HG02852 (cell line): ENCODE results near the gene IL17D.
"Not testable (repeated sequence)": the region's sequence is repeated elsewhere in the genome, so short reads cannot be mapped to it uniquely, and the experiment has no call there.

Experiments used
- ATAC-seq: cut with Tn5 transposase; IDR thresholded peaks from one replicate; pipeline ENCODE4 v1.9.1; 2021; ENCODE audit warnings: mild to moderate bottlenecking, moderate library complexity; ENCODE audit not compliant: unreplicated experiment

IL17D gene, protein sequence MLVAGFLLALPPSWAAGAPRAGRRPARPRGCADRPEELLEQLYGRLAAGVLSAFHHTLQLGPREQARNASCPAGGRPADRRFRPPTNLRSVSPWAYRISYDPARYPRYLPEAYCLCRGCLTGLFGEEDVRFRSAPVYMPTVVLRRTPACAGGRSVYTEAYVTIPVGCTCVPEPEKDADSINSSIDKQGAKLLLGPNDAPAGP

DNA sequence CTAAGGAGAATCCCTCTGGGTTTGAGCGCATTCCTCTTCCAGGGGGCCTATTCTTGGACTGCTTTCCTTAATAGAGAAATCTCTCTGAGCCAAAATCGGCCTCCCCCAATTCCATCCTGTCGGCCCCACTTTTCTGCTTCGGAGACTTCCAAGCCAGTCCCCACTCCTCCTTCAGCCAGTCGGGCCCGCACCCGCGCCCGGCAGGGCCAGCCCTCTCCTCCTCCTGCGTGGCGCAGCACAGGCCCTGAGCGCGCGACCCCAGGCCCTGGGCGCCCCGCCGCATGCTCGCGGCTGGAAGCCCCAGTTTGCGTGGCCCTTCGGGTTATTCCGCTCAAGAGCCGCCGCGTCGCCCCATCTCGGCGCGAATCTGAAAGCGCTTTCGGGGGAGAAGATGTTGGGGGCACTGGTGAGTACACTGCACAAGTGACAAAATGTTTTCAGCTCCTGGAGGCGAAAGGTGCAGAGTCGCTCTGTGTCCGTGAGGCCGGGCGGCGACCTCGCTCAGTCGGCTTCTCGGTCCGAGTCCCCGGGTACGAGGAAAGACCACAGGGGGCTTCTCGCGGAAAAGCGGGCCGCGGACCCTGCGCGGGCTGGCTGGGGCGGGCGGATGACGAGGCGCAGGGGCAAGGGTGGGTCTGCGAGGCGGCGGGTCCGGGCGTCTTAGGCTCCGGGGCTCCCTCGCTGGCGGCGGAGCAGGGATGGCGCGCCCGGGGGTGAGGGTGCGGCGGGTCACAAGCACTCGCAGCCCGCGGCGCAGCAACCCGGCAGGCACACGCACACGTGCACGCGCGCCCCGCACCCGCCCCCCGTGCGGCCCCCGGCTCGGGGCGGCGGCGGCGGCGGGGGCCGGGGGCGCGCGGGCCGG lies at the start of gene IL17D:
Gene IL17D (plus strand): TSS at position 785 of the 865 bp plus-strand sequence. CDS start 303 bp downstream, outside the sequence.
- ATAC-seq: peak; percentile 39

DNA sequence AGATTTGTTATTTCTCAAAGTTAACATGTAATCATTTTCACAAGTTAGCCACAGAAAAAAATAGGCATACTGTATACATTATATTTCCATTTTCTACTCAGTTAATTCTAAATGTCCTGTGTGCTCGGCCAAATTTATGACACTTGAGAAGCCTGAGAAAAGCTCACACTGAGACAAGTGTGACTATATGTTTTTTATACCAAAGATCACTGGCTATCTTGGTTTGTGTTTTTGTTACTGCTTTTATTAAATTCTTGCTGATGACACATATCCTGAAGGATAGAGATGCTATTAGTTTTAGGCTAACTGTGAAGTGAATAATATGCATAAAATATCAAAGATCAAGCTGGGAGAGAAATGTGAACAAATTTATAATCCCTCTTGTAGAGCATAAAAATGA lies 49.3 kb upstream of the IL17D start:
- ATAC-seq: no peak

DNA sequence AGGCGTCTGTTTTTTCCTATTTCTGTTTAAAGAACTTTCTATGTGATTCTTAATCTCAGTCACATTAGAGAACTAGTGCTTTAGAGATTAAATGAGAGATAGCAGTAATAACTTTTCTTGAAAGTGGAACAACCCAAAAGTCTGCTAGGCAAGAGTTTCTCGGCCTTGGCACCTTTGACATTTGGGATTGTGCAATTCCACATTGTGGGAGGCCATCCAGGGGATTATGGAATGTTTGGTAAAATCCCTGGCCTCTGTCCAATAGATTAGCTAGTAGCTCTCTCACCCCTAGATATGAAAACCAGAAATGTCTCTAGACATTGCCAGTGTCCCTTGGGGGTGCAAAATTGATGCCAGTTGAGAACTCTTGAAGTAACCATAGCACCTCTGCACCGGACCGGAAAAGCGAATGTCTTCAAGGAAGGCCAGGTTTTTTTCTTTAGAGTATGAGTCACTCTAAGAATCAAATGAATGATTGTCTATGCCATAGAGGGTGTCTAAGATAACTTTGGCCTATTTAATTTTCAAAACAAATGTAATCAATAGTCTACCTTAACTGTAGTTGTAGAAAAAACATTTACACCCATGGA lies 45.0 kb upstream of the IL17D start:
- no peak for ATAC-seq

DNA sequence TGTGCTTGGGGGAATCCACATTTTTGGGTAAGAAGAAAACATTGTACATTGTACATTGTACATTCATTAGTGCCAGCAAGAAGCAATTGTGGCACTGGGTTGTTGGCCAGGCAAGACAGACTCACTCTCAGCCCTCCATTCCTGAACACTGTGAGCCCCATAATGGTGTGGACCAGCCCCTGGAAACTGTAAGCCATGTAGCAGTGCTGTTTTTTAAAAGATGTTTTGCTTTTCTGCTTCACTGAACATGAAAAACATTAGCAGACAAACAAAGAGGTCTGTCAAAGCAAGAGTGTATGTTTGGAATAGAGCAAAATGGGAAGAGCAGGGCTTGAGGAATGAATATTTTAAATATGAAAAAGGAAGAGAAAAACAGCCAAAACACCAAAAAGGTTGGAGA lies 39.1 kb upstream of the IL17D start:
- ATAC-seq: no peak

DNA sequence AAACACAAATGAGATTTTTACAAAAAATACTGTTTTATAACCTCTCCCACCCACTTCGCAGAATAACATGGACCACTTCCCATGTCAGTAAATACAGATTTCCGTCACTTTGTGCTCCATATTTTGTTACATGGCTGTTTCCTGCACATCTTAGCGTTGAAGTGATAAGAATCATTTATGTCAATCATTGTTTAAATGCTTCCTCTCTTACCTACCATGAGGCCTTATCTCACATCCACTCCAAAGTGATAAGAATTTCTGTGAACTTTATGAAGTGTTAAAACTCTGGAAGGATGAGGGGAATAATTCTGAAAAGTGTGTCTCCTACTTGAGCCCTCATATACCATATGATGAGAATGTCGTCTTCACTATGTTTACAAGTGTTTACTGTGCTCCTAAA lies 36.6 kb upstream of the IL17D start:
- ATAC-seq: no peak

DNA sequence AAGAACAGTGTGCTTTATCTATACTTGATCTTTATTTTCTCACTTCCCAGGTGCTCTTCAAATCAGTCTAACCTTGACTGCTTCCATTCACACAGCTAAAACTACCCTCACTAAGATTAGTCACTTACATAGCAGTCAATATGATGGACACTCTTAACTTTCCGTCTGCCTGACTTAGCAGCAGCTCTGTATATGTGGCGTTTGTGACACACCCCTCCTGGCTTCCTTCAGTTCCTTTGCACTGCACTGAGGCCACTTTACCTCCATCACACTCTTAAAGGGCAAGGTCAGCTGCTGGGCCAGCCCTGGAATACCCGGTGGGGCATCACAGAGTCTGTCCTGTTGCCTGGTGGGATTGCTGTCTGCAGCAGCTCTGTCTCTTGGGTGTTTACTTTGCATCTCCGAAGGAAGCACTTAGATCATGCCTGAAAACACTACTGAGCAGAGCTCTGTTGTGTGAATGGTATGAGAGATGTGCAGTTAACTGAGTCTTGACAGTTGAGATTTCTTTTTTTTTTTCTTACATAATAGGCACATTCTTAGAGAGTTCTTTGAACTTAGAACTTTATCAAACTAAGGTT lies 35.6 kb upstream of the IL17D start:
- ATAC-seq: no peak

DNA sequence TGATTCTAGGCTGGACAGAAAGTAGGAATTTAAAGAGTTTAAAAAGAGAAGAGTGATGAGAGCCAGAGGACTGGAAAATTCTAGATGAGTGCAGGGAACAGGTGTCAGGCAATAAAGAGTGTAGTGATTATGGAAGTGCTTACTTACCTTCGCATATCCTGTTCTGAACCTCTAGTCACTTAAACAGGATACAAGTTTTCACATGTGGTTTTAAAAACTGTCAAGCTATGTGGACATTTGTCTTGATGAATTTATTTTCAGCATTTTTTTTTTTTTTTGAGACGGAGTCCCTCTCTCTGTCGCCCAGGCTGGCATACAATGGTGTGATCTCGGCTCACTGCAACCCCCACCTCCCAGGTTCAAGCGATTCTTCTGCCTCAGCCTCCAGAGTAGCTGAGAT lies 34.3 kb upstream of the IL17D start:
- no peak for ATAC-seq

DNA sequence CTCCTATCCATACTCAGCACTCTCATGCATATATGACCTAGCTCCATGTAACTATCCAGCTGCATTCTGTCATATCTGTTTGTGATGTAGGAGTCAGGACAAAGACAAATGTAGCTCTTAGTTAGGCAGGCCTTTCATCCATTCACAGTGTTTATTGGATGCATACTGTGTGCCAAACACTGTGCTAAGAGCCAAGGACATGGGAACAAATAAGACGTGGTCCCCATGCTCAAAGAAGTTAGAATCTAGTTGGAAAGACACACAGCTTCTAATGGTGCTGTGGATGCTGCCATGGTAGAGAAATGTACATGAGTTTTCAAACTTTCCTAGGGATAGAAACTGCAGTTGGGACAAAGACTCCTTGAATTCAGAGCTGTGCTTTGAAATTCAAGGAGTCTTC lies 31.7 kb upstream of the IL17D start:
- ATAC-seq: no peak

DNA sequence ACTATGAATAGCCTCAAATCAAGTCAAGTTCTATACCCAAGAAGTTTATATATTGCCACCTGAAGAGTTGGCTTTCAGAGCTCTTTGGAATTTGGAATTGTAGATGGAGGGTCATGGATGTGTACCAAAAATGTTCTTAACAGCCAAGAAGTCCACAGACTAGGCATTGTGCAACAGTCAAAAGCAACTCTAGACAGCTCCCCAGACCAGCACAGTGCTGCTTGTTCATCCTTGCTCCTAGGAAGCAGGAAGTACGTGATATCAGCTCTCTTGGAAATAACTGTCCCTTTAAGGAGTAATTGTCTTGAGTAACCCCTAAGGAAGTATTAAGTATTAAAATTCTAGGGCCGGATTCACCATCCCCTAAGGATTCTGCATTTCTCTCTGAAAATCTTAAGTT lies 30.7 kb upstream of the IL17D start:
- ATAC-seq: no peak

DNA sequence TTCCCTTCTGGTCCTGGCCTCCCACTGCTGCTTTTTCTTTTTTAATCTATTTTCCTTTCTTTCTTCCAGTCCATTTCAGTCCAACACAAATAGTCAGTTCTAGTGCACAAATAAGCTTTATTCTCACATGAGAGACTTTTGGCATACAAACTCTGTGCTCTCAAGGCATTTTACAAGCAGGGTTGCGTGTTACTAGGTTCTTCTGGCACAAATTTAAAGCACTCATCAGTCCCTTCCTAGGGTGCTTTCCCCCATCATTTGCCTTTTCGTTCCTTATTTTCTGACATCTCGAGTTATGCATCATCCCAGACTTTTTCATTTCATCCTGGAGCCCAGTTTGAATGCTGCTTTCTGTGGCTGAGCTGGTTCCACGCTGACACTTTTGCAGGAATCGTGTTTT lies 29.8 kb upstream of the IL17D start:
- ATAC-seq: no peak

DNA sequence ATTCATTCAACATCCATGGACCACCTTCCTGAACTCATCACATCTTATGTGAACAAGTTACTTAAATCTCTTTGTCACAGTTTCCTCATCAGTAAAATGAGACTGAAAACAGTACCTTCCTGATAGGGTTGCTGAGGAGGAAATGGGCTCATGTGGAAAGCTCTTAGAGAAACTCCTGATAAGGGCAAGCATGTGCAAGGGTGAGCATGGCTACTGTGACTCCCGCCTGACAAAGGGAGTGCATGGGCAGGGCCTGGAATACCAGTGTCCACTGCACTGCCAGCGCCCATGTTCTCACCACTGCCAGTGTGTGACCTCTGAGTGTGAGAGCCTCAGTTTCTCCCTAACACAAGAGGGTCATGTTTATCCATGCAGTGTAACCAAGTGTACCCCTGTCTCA lies 27.3 kb upstream of the IL17D start:
- no peak for ATAC-seq

DNA sequence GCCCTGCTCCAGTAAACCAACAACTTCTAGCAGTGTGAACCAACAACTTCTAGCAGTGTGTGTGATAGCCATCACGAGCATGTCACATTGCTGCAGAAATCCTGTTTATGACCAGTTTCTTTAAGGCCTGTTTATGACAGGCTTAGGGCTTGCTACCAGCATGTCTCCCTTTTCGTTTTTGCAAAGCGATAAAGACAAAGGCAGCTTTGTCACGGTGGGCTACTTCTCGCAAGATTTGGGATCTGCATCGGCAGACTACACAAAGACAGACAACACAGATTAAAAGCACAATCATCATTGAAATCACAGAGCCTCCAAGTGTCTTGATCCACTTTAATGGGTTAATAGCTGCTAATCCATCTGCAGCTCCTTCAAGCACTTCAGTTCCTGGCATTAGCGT lies 24.9 kb upstream of the IL17D start:
- ATAC-seq: not testable (repeated sequence)

DNA sequence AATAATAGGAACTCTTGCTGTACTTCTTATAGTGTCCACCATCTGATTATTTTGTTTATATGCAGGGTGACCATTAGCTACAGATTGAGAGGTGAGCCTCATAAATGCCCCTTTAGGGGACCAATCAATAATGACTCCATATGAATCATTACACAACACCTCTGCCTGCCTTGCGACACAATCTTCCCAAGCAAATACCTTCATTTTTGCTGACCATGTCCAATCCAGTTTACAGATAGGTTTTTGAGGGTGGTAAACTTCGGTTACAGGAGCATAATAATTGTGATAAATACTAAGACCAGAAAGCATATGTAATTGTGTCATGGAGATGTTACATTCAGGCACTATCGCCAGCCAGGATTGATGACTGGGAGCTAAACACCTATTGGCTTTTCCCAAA lies 23.6 kb upstream of the IL17D start:
- ATAC-seq: no peak

DNA sequence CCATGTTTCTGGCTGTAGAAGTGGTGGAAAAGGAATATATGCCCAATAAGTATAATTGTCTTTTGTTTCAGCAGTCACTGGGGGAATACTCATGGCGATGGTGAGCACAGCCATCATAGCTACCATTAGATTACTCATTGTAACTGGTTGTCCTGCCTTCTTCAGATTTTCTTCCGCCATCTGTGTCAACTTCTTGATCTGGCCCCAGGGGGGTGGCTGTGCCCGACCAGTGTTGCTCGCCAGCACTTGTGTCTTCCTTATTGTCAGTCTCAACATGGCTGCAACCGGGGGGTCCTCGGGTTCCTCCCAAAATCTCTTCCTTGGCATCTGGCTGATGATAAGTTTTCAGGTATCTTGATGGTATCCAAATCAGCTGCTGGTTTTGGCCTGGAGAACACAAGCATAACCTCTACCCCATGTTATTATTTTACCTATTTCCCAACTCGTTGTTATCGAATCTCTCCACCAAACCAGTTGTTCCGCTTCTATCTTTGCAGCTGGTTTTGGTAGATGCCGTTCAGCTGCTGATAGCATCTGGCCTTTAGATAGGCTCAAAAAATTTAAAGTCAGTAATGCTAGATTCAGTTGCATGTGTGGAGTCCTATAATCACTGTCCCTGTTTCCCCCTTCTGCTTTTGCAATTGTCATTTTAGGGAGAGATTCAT lies 23.0 kb upstream of the IL17D start:
- ATAC-seq: no peak

DNA sequence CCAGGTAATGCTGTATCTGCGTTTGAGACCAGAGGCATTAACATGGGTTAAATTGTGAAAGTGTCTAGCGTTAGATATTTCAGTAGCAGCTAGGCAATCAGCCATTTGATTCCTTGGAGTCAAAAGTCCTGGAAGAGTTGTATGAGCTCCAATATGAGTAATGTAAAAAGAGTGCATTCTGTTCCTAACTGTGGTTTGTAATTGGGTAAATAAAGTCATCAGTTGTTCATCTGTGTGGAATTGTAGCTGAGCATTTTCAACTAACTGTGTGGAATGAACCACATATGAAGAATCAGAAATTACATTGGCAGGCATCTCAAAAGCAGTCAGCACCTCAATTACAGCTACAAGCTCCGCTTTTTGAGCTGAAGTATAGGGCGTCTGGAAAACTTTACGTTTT lies 22.0 kb upstream of the IL17D start:
- not testable (repeated sequence) for ATAC-seq

DNA sequence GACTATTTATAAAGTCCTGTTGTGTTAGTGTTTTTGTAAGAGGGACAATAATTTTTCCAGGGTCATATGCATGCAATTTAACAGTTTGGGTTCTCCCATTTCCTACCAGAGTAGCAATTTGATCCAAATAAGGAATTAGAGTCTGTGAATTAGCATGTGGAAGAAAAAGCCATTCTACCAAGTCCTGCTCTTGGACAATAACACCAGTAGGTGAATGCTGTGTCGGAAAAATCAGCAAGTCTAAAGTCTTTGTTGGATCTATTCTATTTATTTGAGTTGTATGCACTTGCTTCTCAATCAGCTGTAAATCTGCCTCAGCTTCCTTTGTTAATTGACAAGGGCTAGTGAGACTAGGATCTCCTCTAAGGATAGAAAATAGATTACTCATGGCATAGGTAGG lies 21.4 kb upstream of the IL17D start:
- no peak for ATAC-seq

DNA sequence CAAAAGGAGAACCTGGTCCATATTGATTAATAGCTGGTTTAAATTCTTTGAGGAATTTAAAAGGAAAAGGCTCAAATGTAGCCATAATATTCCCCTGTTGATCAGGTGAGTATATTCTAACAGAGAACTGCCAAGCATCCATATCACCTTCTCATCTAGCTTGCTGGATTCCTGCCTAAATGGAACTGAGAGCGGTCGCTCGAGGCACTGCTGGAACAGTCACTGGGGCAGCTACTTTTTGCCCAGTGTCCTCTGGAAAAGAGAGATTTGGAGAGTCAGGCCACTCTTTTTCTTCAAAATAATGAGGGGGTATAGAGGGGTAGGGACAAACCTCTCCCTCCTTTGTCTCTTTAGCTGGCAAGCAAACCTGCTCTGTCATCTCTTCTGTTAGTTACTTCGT lies 19.5 kb upstream of the IL17D start:
- no peak for ATAC-seq

DNA sequence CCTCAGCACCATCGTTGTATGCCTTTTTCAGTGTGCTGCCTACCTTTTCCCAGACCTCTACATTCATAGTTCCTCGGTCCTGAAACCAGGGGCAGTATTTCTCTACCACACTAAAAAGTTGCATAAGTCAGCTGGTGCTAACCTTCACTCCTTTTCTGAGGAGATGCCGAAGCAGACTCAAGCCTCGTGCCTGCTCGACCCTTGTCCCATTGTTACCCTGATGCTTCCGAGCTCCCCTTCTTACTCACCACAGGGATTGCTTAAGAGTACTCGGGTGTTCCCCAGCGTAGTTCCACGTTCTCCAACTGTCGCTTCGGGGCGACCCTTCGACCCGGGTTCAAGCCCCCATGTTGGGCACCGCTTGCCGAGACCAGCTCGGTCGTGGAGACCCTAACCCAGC lies 19.0 kb upstream of the IL17D start:
- no peak for ATAC-seq

DNA sequence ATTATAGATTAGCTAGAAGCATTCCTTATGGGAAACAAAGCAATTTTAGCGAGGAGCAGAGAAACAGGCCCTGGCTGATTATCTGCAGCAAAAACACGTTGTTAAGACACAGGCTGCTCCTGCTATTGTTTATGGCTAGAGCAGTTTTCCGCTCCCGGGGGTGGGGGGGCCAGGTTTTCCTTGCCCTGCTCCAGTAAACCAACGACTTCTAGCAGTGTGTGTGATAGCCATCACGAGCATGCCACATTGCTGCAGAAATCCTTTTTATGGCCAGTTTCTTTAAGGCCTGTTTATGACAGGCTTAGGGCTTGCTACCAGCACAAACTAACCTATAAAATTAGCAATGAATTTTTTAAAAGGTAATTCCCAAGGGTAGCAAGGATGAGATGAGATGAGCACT lies 18.4 kb upstream of the IL17D start:
- ATAC-seq: no peak

DNA sequence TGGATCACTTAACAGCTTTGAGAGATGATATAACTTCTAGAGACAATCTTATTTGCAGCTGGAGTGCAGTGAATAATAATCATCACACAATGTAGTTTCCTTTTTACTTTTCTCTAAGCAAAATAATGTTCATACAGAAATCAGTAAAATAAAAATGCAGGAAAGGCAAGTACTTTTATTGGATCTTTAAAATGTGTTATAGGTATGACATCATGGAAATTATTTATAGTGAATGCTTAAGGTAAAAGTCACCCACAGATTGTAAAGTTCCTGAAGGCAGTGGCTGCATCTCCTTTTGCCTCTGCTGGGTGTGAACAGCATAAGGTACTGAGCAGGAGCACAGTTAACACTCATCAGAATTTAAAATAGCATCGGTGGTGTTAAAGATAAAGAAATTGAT lies 17.3 kb upstream of the IL17D start:
- ATAC-seq: no peak

DNA sequence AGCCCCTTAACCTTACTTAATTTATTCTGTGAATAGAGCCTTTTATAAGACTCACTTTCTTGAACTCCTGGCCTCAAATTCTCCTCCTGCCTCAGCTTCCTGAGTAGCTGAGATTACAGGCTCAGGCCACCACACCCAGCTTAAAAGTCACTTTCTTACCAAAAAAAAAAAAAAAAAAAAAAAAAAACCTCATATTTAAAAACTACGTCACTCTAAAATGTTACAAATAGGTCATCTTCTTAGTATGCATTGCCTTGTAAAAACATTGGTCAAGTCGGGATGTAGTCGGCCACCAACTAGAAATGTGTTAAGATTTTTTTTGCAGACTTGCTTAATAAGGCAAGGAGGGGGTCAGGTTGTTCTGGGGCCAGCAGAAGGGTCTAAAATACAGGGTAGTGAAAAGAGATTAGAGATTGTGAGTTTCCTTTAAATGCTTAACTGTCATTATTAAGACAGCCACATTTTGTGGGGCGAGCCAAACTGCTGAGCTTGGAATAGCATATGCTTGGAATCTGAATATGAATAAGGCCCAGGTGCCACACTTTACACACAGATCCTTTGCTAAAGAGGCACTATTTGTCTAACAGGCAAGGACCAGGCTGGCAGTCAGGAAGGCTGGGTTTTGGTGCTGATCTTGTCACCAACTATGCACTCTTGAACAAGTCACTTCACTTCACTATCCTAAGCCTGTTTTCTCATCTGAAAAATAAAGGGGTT lies 16.5 kb upstream of the IL17D start:
- no peak for ATAC-seq
